SK-N-SH treated with all-trans-retinoic acid at 6 μM for 48 hours (cell line): ENCODE measurements around the gene DCBLD2.

Source experiments
- ATAC-seq: fragments of 200-7000 bp; cut with Tn5 transposase; 3 replicates; pipeline ENCODE4 v1.9.1; 2020; ENCODE audit warnings: mild to moderate bottlenecking, moderate library complexity
- ARNTL ChIP-seq: fragments of 450-650 bp; formaldehyde crosslinking; IDR thresholded peaks from 2 replicates; pipeline ENCODE4 v1.5.0; 2020; ENCODE audit warnings: low read depth, mild to moderate bottlenecking, moderate library complexity, borderline replicate concordance
- BACH2 ChIP-seq: fragments of 250-450 bp; sonication (Bioruptor Pico); IDR thresholded peaks from 2 replicates; pipeline ENCODE4 v1.9.0; 2021; ENCODE audit warnings: mild to moderate bottlenecking, borderline replicate concordance
- CSDC2 ChIP-seq: fragments of 250-450 bp; sonication (Bioruptor Pico); IDR thresholded peaks from 2 replicates; pipeline ENCODE4 v1.5.0; 2020; ENCODE audit warnings: mild to moderate bottlenecking, moderate library complexity
- ESRRG ChIP-seq: fragments of 250-450 bp; sonication (Bioruptor Pico); IDR thresholded peaks from 2 replicates; pipeline ENCODE4 v1.6.1; 2021; ENCODE audit warnings: mild to moderate bottlenecking
- GLIS3 ChIP-seq: fragments of 250-450 bp; sonication (Bioruptor Pico); IDR thresholded peaks from 2 replicates; pipeline ENCODE4 v1.5.0; 2020; ENCODE audit warnings: mild to moderate bottlenecking, moderate library complexity
- ISL1 ChIP-seq: fragments of 250-450 bp; sonication (Bioruptor Pico); IDR thresholded peaks from 2 replicates; pipeline ENCODE4 v2.1.2; 2022; ENCODE audit warnings: mild to moderate bottlenecking, moderate library complexity
- OSR1 ChIP-seq: fragments of 250-450 bp; sonication (Bioruptor Pico); IDR thresholded peaks from 2 replicates; pipeline ENCODE4 v1.8.0; 2022; ENCODE audit warnings: moderate library complexity, mild to moderate bottlenecking, inconsistent platforms
- PPARA ChIP-seq: fragments of 250-450 bp; sonication (Bioruptor Pico); IDR thresholded peaks from 2 replicates; pipeline ENCODE4 v1.5.0; 2020; ENCODE audit warnings: mild to moderate bottlenecking, borderline replicate concordance
- RARB ChIP-seq: fragments of 250-450 bp; sonication (Bioruptor Pico); IDR thresholded peaks from 2 replicates; pipeline ENCODE4 v1.8.0; 2021; ENCODE audit warnings: mild to moderate bottlenecking, moderate library complexity
- SNAI2 ChIP-seq: fragments of 250-450 bp; sonication (Bioruptor Pico); IDR thresholded peaks from 2 replicates; pipeline ENCODE4 v1.5.0; 2020; ENCODE audit warnings: mild to moderate bottlenecking, moderate library complexity
- TCF4 ChIP-seq: fragments of 250-450 bp; sonication (Bioruptor Pico); IDR thresholded peaks from 2 replicates; pipeline ENCODE4 v1.8.0; 2021; ENCODE audit warnings: mild to moderate bottlenecking, moderate library complexity, borderline replicate concordance
- TOX ChIP-seq: fragments of 250-450 bp; sonication (Bioruptor Pico); IDR thresholded peaks from 2 replicates; pipeline ENCODE4 v1.8.0; 2021; ENCODE audit warnings: mild to moderate bottlenecking, moderate library complexity, borderline replicate concordance
- ZC3H10 ChIP-seq: fragments of 250-450 bp; sonication (Bioruptor Pico); IDR thresholded peaks from 2 replicates; pipeline ENCODE4 v1.5.1; 2021; ENCODE audit warnings: mild to moderate bottlenecking, moderate library complexity
- ZFP3 ChIP-seq: fragments of 250-450 bp; sonication (Bioruptor Pico); IDR thresholded peaks from 2 replicates; pipeline ENCODE4 v1.5.0; 2020; ENCODE audit warnings: mild to moderate bottlenecking, moderate library complexity
- ZFP30 ChIP-seq: fragments of 450-650 bp; formaldehyde crosslinking; IDR thresholded peaks from 2 replicates; pipeline ENCODE4 v1.5.0; 2022; ENCODE audit warnings: mild to moderate bottlenecking, moderate library complexity
- ZNF565 ChIP-seq: fragments of 450-650 bp; formaldehyde crosslinking; conservative IDR thresholded peaks from 2 replicates; pipeline ENCODE4 v1.5.0; 2020; ENCODE audit warnings: low read depth, mild to moderate bottlenecking, moderate library complexity
- ZNF70 ChIP-seq: fragments of 450-650 bp; formaldehyde crosslinking; IDR thresholded peaks from 2 replicates; pipeline ENCODE4 v1.5.0; 2020; ENCODE audit warnings: mild to moderate bottlenecking, moderate library complexity
- ZNF8 ChIP-seq: fragments of 450-650 bp; formaldehyde crosslinking; IDR thresholded peaks from 2 replicates; pipeline ENCODE4 v1.5.0; 2020; ENCODE audit warnings: mild to moderate bottlenecking, moderate library complexity
- TF ChIP-seq, protein P1 (sequence below): fragments of 250-450 bp; sonication (Bioruptor Pico); IDR thresholded peaks from 2 replicates; pipeline ENCODE4 v1.5.0; 2020; ENCODE audit warnings: mild to moderate bottlenecking, moderate library complexity
- TF ChIP-seq, protein P2 (sequence below): fragments of 250-450 bp; sonication (Bioruptor Pico); IDR thresholded peaks from 2 replicates; pipeline ENCODE4 v1.8.0; 2020; ENCODE audit warnings: mild to moderate bottlenecking, moderate library complexity, borderline replicate concordance
- TF ChIP-seq, protein P3 (sequence below): fragments of 250-450 bp; sonication (Bioruptor Pico); IDR thresholded peaks from 2 replicates; pipeline ENCODE4 v1.8.0; 2021; ENCODE audit warnings: low read depth, mild to moderate bottlenecking, moderate library complexity, borderline replicate concordance
- TF ChIP-seq, protein P4 (sequence below): fragments of 250-450 bp; sonication (Bioruptor Pico); IDR thresholded peaks from 2 replicates; pipeline ENCODE4 v1.5.1; 2021; ENCODE audit warnings: mild to moderate bottlenecking, moderate library complexity

DCBLD2 gene

DNA sequence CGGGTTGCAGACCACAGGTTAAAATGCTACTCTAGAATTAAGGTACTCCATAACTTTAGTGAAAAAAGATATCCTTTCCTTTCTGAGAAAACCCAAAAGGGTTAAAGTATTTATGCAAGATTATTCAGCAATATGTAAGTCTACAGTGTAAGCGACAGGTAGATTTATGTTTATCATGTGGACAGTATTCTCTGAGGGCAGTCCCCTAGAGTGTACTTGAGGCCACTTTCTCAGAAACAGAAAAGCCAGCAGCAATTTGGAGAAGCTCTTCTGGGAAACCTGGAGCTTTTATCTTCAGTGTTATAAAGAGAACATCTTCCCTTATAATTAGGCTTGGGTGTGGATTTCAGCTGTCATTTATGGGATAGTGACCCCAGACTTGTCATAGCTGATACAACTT is 129.5 kb downstream of the DCBLD2 start:
- TF ChIP-seq ZFP3 (CRISPR knock-in tag) (no peak), ZNF70 (CRISPR knock-in tag) (no peak), ZFP30 (CRISPR knock-in tag) (no peak), TOX (CRISPR knock-in tag) (no peak), RARB (CRISPR knock-in tag) (no peak), ZNF8 (CRISPR knock-in tag) (no peak), TCF4 (CRISPR knock-in tag) (no peak), ESRRG (CRISPR knock-in tag) (no peak), PPARA (no peak)
- TF ChIP-seq, protein P1, sequence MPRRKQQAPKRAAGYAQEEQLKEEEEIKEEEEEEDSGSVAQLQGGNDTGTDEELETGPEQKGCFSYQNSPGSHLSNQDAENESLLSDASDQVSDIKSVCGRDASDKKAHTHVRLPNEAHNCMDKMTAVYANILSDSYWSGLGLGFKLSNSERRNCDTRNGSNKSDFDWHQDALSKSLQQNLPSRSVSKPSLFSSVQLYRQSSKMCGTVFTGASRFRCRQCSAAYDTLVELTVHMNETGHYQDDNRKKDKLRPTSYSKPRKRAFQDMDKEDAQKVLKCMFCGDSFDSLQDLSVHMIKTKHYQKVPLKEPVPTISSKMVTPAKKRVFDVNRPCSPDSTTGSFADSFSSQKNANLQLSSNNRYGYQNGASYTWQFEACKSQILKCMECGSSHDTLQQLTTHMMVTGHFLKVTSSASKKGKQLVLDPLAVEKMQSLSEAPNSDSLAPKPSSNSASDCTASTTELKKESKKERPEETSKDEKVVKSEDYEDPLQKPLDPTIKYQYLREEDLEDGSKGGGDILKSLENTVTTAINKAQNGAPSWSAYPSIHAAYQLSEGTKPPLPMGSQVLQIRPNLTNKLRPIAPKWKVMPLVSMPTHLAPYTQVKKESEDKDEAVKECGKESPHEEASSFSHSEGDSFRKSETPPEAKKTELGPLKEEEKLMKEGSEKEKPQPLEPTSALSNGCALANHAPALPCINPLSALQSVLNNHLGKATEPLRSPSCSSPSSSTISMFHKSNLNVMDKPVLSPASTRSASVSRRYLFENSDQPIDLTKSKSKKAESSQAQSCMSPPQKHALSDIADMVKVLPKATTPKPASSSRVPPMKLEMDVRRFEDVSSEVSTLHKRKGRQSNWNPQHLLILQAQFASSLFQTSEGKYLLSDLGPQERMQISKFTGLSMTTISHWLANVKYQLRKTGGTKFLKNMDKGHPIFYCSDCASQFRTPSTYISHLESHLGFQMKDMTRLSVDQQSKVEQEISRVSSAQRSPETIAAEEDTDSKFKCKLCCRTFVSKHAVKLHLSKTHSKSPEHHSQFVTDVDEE (CRISPR knock-in tag), result no peak
- TF ChIP-seq, protein P2, sequence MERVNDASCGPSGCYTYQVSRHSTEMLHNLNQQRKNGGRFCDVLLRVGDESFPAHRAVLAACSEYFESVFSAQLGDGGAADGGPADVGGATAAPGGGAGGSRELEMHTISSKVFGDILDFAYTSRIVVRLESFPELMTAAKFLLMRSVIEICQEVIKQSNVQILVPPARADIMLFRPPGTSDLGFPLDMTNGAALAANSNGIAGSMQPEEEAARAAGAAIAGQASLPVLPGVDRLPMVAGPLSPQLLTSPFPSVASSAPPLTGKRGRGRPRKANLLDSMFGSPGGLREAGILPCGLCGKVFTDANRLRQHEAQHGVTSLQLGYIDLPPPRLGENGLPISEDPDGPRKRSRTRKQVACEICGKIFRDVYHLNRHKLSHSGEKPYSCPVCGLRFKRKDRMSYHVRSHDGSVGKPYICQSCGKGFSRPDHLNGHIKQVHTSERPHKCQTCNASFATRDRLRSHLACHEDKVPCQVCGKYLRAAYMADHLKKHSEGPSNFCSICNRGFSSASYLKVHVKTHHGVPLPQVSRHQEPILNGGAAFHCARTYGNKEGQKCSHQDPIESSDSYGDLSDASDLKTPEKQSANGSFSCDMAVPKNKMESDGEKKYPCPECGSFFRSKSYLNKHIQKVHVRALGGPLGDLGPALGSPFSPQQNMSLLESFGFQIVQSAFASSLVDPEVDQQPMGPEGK (CRISPR knock-in tag), result no peak
- TF ChIP-seq, all 23 proteins: peak for 0
- no peak for ATAC-seq

DNA sequence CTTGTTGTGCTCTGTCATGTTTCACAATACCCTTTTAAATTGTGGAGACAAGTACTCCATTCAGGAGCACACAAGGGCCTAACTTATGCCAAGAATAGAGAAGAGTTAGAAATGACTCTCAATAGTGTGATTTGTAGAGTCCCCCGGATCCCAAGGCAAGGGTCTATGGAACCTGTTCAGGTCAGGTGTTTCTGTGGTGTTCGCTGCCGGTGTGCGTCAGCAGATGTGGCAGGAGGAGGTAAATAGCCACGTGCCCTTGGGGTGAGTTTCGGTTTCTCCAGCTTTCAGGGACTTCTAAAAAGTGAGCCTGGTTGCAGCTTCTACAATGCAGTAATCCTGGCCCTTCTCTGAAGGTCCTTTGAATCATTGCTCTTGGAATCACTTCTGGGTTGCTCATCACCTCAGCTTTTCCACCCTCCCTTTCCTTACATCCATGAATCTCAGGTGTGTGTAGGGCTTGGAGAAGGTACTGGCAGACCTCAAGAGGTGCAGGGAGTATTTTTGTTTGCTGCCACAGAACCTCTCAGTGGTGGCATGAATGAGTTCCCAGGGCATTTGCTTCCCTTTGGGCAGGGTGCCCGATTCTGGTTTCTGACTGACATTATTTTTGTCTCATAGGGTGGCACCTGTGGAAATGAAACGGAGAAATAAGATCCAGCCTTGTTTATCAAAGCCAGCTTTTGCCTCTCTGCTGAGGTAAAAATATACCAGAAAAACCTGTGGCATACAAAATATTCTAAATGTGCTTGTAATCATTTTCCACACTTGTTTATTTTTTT is 131.0 kb downstream of the DCBLD2 start:
- TF ChIP-seq, protein P3, sequence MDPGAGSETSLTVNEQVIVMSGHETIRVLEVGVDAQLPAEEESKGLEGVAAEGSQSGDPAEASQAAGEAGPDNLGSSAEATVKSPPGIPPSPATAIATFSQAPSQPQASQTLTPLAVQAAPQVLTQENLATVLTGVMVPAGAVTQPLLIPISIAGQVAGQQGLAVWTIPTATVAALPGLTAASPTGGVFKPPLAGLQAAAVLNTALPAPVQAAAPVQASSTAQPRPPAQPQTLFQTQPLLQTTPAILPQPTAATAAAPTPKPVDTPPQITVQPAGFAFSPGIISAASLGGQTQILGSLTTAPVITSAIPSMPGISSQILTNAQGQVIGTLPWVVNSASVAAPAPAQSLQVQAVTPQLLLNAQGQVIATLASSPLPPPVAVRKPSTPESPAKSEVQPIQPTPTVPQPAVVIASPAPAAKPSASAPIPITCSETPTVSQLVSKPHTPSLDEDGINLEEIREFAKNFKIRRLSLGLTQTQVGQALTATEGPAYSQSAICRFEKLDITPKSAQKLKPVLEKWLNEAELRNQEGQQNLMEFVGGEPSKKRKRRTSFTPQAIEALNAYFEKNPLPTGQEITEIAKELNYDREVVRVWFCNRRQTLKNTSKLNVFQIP (CRISPR knock-in tag), result no peak
- no peak for TF ChIP-seq ISL1 (CRISPR knock-in tag)
- TF ChIP-seq ZFP3 (CRISPR knock-in tag), result no peak
- no peak for TF ChIP-seq TCF4 (CRISPR knock-in tag)
- TF ChIP-seq, protein P2 (CRISPR knock-in tag), result no peak
- no peak for TF ChIP-seq TOX (CRISPR knock-in tag)
- TF ChIP-seq ARNTL (CRISPR knock-in tag), result no peak
- no peak for TF ChIP-seq GLIS3 (CRISPR knock-in tag)
- no peak for TF ChIP-seq ZNF565
- no peak for TF ChIP-seq ESRRG (CRISPR knock-in tag)
- TF ChIP-seq OSR1, result no peak
- no peak for TF ChIP-seq SNAI2 (CRISPR knock-in tag)
- TF ChIP-seq ZC3H10 (CRISPR knock-in tag), result no peak
- no peak for TF ChIP-seq BACH2 (CRISPR knock-in tag)
- TF ChIP-seq, protein P1 (CRISPR knock-in tag), result no peak
- no peak for TF ChIP-seq ZFP30 (CRISPR knock-in tag)
- TF ChIP-seq, protein P4, sequence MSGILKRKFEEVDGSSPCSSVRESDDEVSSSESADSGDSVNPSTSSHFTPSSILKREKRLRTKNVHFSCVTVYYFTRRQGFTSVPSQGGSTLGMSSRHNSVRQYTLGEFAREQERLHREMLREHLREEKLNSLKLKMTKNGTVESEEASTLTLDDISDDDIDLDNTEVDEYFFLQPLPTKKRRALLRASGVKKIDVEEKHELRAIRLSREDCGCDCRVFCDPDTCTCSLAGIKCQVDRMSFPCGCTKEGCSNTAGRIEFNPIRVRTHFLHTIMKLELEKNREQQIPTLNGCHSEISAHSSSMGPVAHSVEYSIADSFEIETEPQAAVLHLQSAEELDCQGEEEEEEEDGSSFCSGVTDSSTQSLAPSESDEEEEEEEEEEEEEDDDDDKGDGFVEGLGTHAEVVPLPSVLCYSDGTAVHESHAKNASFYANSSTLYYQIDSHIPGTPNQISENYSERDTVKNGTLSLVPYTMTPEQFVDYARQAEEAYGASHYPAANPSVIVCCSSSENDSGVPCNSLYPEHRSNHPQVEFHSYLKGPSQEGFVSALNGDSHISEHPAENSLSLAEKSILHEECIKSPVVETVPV, result no peak
- no peak for TF ChIP-seq CSDC2
- TF ChIP-seq, all 23 proteins: peak for 0

More for the DNA sequence above, 131.0 kb downstream of the DCBLD2 start:
- ATAC-seq, result no peak
